Activated CD4-positive, alpha-beta T cell treated with anti-CD3 and anti-CD28 coated beads, Interleukin-2, Interleukin-4, amounts not matched to agents 100 ng/mL and 50 ng/mL, durations not matched to agents 16 hours and 8 hours (primary cell): Measurements from ENCODE around the gene COX8A.

Experiments
- DNase-seq: peaks from one replicate; pipeline ENCODE4 v3.0.0-alpha.2; 2020; ENCODE audit warnings: low spot score

COX8A gene

DNA sequence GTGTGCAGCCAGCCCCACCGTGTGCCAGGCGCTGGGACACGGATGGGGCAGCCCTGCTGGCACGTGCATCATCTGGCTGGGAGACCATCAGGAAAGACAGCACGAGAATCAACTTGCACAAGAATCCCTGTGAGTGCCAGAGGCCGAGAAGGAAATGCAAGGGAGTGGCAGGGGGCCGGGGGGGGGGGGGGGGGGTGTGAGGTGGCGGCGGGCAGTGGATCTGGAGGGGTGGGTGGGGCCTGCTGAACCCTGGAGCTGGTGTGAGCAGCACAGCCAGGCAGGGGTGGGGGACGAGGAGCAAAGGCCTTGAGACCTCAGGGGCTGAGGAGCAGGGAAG, 47.3 kb downstream of the COX8A start:
- no peak for DNase-seq

DNA sequence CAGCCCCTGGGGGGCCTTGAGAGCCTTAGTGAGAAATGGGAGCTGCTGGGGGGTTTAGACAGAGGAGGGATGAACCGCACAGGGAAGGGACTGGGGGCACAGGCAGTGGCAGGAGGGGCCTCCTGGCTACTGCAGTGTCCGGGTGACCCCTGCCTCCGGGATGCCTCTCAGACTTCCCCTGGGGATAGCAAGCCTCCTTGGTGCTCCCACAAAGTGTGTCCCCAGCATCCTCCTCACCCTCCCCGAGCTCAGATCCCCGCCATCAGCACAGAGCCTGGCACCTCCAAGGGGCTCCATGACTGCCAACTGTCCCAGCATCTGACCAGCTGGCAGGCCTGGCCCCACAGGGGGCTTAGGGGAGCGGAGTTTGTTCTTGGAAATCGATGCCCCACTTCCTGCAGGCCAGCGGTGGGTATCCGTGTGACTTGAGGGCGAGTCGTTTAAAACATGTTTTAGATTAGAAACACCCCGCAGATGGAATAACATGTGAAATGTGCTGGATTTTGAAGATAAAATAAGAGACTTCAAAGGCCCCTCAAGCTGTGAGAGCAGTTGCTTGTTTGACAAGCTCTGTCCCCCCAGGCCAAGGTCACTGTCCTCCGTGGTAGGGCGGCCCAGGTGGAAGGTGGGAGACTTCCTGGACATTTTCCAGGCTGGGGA, 47.8 kb downstream of the COX8A start:
- DNase-seq = no peak

DNA sequence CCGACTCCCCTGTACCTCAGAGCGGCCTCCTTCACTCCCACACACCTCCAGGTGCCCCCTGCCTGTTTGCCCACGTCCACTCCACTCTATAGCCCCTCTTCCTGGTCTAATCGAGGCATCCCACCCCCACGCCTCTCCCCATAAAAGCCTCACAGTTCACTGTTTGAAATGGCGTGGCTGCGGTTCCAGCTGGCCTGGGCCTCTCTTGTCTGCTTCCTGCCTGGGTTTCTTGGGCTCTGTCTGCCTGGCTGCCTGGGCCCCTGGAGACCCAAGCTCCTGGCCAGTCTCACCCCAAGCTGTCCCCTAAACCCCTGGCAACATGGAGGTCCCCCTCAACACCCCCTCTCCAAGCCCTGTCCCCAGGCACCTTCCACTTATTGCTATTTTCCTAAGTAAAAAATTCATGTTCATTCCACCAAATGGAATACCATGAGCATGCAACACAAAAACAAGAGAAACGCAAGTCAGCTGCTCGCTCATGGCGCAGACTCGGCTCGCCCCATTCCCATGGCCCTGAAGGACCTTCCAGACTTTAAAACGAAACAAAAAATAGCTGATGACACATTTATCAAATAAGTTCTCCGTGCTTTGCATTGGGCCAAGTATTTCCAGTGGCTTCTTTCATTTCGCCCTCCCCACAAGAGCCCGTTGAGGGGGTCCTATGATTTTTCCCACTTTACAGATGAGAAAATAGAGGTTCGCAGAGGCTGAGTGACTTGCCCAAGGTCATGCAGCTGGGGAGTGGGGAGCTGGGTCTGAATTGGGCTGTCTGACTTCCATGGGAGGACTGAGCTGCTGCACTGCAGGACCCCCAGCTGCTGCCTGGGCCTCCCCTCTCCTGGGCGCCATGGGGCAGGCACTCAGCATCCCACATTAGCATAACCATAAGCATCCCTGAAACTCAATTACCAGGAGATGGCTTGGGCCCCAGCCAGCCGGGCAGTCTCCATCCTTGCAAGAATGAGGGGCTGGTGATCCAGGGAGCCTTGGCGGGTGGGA, 49.6 kb downstream of the COX8A start:
- no peak for DNase-seq

DNA sequence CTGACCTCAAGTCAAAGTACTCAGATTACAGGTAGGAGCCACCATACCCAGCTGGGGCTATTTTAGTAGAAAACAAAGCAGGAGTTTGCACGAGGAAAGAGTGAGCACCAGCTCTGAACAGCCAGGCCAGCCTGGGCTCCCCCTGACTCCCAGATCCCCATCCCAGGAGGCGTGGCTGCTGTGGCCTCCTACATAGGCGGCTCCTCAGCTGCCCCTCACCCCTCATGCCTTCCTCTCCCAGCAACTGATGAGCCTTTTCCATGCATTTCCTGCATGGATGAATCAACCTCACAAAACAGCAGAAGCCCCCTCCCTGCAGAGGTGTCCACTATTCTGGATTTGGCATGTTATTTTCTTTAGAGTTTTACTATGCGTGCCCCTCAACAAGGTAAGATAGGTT, 50.8 kb downstream of the COX8A start:
- no peak for DNase-seq
